ENCODE measurements around the gene HIC2.

HIC2 gene

DNA sequence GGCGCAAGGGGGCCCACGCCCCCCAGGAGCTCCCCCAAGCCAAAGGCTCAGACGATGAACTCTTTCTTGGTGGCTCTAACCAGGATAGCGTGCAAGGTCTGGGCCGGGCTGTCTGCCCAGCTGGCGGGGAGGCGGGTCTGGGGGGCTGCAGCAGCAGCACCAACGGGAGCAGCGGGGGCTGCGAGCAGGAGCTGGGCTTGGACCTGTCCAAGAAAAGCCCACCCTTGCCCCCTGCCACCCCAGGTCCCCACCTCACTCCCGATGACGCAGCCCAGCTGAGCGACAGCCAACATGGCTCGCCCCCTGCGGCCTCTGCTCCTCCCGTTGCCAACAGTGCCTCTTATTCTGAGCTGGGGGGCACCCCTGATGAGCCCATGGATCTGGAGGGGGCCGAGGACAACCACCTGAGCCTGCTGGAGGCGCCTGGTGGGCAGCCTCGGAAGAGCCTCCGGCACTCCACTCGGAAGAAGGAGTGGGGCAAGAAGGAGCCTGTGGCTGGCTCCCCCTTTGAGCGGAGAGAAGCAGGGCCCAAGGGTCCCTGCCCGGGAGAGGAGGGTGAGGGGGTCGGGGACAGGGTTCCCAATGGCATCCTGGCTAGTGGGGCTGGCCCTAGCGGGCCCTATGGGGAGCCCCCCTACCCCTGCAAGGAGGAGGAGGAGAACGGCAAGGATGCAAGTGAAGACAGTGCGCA is 28.4 kb downstream of the HIC2 start:
- no peak for ATAC-seq
- TF ChIP-seq PPARA (CRISPR knock-in tag; IDR thresholded peaks at IDR 0.05; ENCODE audit: borderline replicate concordance), result no peak
- no peak for TF ChIP-seq ZNF565 (CRISPR knock-in tag; conservative IDR thresholded peaks at IDR 0.05; ENCODE audit: low read depth)
- no peak for TF ChIP-seq ZC3H10 (CRISPR knock-in tag; IDR thresholded peaks at IDR 0.05)
- TF ChIP-seq ZNF70 (CRISPR knock-in tag; IDR thresholded peaks at IDR 0.05), result no peak
- no peak for TF ChIP-seq CSDC2 (CRISPR knock-in tag; IDR thresholded peaks at IDR 0.05)
- no peak for TF ChIP-seq ARNTL (CRISPR knock-in tag; IDR thresholded peaks at IDR 0.05; ENCODE audit: borderline replicate concordance, low read depth)

DNA sequence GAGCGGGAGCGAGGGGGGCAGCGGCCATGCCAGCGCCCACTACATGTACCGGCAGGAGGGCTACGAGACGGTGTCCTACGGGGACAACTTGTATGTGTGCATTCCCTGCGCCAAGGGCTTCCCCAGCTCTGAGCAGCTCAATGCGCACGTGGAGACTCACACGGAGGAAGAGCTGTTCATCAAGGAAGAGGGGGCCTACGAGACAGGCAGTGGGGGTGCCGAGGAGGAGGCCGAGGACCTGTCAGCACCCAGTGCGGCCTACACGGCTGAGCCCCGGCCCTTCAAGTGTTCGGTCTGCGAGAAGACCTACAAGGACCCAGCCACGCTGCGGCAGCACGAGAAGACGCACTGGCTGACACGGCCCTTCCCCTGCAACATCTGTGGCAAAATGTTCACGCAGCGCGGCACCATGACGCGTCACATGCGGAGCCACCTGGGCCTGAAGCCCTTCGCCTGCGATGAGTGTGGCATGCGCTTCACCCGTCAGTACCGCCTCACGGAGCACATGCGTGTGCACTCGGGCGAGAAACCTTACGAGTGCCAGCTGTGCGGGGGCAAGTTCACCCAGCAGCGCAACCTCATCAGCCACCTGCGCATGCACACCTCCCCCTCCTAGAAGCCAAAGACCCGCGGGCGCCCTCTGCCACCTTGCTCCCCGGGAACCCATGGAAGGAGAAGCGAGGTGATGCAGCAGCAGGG is 29.1 kb downstream of the HIC2 start:
- no peak for TF ChIP-seq ZFP30 (CRISPR knock-in tag; IDR thresholded peaks at IDR 0.05)
- TF ChIP-seq, protein P1, sequence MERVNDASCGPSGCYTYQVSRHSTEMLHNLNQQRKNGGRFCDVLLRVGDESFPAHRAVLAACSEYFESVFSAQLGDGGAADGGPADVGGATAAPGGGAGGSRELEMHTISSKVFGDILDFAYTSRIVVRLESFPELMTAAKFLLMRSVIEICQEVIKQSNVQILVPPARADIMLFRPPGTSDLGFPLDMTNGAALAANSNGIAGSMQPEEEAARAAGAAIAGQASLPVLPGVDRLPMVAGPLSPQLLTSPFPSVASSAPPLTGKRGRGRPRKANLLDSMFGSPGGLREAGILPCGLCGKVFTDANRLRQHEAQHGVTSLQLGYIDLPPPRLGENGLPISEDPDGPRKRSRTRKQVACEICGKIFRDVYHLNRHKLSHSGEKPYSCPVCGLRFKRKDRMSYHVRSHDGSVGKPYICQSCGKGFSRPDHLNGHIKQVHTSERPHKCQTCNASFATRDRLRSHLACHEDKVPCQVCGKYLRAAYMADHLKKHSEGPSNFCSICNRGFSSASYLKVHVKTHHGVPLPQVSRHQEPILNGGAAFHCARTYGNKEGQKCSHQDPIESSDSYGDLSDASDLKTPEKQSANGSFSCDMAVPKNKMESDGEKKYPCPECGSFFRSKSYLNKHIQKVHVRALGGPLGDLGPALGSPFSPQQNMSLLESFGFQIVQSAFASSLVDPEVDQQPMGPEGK (CRISPR knock-in tag; IDR thresholded peaks at IDR 0.05; ENCODE audit: borderline replicate concordance), result no peak
- no peak for TF ChIP-seq GLIS3 (CRISPR knock-in tag; IDR thresholded peaks at IDR 0.05)
- no peak for TF ChIP-seq ZC3H10 (CRISPR knock-in tag; IDR thresholded peaks at IDR 0.05)
- no peak for TF ChIP-seq ISL1 (CRISPR knock-in tag; IDR thresholded peaks at IDR 0.05)
- TF ChIP-seq, protein P2, sequence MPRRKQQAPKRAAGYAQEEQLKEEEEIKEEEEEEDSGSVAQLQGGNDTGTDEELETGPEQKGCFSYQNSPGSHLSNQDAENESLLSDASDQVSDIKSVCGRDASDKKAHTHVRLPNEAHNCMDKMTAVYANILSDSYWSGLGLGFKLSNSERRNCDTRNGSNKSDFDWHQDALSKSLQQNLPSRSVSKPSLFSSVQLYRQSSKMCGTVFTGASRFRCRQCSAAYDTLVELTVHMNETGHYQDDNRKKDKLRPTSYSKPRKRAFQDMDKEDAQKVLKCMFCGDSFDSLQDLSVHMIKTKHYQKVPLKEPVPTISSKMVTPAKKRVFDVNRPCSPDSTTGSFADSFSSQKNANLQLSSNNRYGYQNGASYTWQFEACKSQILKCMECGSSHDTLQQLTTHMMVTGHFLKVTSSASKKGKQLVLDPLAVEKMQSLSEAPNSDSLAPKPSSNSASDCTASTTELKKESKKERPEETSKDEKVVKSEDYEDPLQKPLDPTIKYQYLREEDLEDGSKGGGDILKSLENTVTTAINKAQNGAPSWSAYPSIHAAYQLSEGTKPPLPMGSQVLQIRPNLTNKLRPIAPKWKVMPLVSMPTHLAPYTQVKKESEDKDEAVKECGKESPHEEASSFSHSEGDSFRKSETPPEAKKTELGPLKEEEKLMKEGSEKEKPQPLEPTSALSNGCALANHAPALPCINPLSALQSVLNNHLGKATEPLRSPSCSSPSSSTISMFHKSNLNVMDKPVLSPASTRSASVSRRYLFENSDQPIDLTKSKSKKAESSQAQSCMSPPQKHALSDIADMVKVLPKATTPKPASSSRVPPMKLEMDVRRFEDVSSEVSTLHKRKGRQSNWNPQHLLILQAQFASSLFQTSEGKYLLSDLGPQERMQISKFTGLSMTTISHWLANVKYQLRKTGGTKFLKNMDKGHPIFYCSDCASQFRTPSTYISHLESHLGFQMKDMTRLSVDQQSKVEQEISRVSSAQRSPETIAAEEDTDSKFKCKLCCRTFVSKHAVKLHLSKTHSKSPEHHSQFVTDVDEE (CRISPR knock-in tag; IDR thresholded peaks at IDR 0.05), result no peak
- no peak for TF ChIP-seq ZFP3 (CRISPR knock-in tag; IDR thresholded peaks at IDR 0.05)
- TF ChIP-seq, protein P3, sequence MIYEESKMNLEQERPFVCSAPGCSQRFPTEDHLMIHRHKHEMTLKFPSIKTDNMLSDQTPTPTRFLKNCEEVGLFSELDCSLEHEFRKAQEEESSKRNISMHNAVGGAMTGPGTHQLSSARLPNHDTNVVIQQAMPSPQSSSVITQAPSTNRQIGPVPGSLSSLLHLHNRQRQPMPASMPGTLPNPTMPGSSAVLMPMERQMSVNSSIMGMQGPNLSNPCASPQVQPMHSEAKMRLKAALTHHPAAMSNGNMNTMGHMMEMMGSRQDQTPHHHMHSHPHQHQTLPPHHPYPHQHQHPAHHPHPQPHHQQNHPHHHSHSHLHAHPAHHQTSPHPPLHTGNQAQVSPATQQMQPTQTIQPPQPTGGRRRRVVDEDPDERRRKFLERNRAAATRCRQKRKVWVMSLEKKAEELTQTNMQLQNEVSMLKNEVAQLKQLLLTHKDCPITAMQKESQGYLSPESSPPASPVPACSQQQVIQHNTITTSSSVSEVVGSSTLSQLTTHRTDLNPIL (CRISPR knock-in tag; IDR thresholded peaks at IDR 0.05; ENCODE audit: low read depth), result no peak
- no peak for TF ChIP-seq TOX (CRISPR knock-in tag; IDR thresholded peaks at IDR 0.05; ENCODE audit: borderline replicate concordance)
- no peak for TF ChIP-seq RARB (CRISPR knock-in tag; IDR thresholded peaks at IDR 0.05)
- TF ChIP-seq OSR1 (CRISPR knock-in tag; IDR thresholded peaks at IDR 0.05), result no peak
- TF ChIP-seq, protein P4, sequence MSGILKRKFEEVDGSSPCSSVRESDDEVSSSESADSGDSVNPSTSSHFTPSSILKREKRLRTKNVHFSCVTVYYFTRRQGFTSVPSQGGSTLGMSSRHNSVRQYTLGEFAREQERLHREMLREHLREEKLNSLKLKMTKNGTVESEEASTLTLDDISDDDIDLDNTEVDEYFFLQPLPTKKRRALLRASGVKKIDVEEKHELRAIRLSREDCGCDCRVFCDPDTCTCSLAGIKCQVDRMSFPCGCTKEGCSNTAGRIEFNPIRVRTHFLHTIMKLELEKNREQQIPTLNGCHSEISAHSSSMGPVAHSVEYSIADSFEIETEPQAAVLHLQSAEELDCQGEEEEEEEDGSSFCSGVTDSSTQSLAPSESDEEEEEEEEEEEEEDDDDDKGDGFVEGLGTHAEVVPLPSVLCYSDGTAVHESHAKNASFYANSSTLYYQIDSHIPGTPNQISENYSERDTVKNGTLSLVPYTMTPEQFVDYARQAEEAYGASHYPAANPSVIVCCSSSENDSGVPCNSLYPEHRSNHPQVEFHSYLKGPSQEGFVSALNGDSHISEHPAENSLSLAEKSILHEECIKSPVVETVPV (CRISPR knock-in tag; IDR thresholded peaks at IDR 0.05), result no peak
- no peak for TF ChIP-seq ZNF70 (CRISPR knock-in tag; IDR thresholded peaks at IDR 0.05)
- TF ChIP-seq, protein P5, sequence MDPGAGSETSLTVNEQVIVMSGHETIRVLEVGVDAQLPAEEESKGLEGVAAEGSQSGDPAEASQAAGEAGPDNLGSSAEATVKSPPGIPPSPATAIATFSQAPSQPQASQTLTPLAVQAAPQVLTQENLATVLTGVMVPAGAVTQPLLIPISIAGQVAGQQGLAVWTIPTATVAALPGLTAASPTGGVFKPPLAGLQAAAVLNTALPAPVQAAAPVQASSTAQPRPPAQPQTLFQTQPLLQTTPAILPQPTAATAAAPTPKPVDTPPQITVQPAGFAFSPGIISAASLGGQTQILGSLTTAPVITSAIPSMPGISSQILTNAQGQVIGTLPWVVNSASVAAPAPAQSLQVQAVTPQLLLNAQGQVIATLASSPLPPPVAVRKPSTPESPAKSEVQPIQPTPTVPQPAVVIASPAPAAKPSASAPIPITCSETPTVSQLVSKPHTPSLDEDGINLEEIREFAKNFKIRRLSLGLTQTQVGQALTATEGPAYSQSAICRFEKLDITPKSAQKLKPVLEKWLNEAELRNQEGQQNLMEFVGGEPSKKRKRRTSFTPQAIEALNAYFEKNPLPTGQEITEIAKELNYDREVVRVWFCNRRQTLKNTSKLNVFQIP (CRISPR knock-in tag; IDR thresholded peaks at IDR 0.05; ENCODE audit: borderline replicate concordance, low read depth), result no peak
- no peak for TF ChIP-seq TCF4 (CRISPR knock-in tag; IDR thresholded peaks at IDR 0.05; ENCODE audit: borderline replicate concordance)
- no peak for TF ChIP-seq SNAI2 (CRISPR knock-in tag; IDR thresholded peaks at IDR 0.05)
- TF ChIP-seq ARNTL (CRISPR knock-in tag; IDR thresholded peaks at IDR 0.05; ENCODE audit: borderline replicate concordance, low read depth), result no peak
- TF ChIP-seq PPARA (CRISPR knock-in tag; IDR thresholded peaks at IDR 0.05; ENCODE audit: borderline replicate concordance), result no peak

More for the DNA sequence above, 29.1 kb downstream of the HIC2 start:
- no peak for ATAC-seq
